HG03378 (cell line): Measurements from ENCODE around the gene OR51F2.
"Not testable (repeated sequence)": the region's sequence is repeated elsewhere in the genome, so short reads cannot be mapped to it uniquely, and the experiment has no call there.

Experiments
- ATAC-seq: cut with Tn5 transposase; IDR thresholded peaks from one replicate; pipeline ENCODE4 v1.9.1; 2021; ENCODE audit warnings: mild to moderate bottlenecking, moderate library complexity; ENCODE audit not compliant: unreplicated experiment

OR51F2 gene

GRCh38 chr11:4821021-4821420 lies at the start of gene OR51F2:
Gene OR51F2, plus strand, starts transcription at chr11:4821321. Its CDS starts 101 bp downstream, at chr11:4821422.
- ATAC-seq, result no peak

- no peak for ATAC-seq
Measured at GRCh38 chr11:4782454-4782853, 38.7 kb upstream of the OR51F2 start.

- ATAC-seq, result no peak
Measured at GRCh38 chr11:4797206-4797605, 23.9 kb upstream of the OR51F2 start.

GRCh38 chr11:4798427-4799183 lies 22.5 kb upstream of the OR51F2 start:
- no peak for ATAC-seq

- not testable (repeated sequence) for ATAC-seq
Measured at GRCh38 chr11:4801316-4801715, 19.8 kb upstream of the OR51F2 start.

GRCh38 chr11:4804280-4804679 lies 16.8 kb upstream of the OR51F2 start, which contains the start of gene OR52R1:
Gene OR52R1, minus strand, starts transcription at chr11:4804380. Its CDS starts 0 bp downstream, at chr11:4804380.
- ATAC-seq, result no peak

- ATAC-seq, result no peak
Measured at GRCh38 chr11:4808476-4808875, 12.6 kb upstream of the OR51F2 start.

- ATAC-seq, result no peak
Measured at GRCh38 chr11:4809246-4809645, 11.9 kb upstream of the OR51F2 start.

- ATAC-seq, result no peak
Measured at GRCh38 chr11:4825132-4825531, 4.0 kb downstream of the OR51F2 start.

GRCh38 chr11:4826425-4826824 lies 5.3 kb downstream of the OR51F2 start:
- no peak for ATAC-seq

GRCh38 chr11:4830346-4830745 lies 9.2 kb downstream of the OR51F2 start:
- no peak for ATAC-seq

- ATAC-seq, result no peak
Measured at GRCh38 chr11:4830909-4831308, 9.8 kb downstream of the OR51F2 start.

GRCh38 chr11:4839851-4840549 lies 18.9 kb downstream of the OR51F2 start:
- ATAC-seq, result no peak

GRCh38 chr11:4848908-4849532 lies 27.9 kb downstream of the OR51F2 start, which contains the start of gene OR51S1:
Gene OR51S1, minus strand, starts transcription at chr11:4849208. Its CDS starts 0 bp downstream, at chr11:4849208.
- no peak for ATAC-seq

GRCh38 chr11:4851033-4851432 lies 29.9 kb downstream of the OR51F2 start:
- ATAC-seq, result no peak

GRCh38 chr11:4854286-4854685 lies 33.2 kb downstream of the OR51F2 start:
- not testable (repeated sequence) for ATAC-seq

- ATAC-seq, result no peak
Measured at GRCh38 chr11:4862447-4863236, 41.5 kb downstream of the OR51F2 start.

GRCh38 chr11:4863876-4864275 lies 42.8 kb downstream of the OR51F2 start:
- no peak for ATAC-seq

GRCh38 chr11:4865855-4866254 lies 44.7 kb downstream of the OR51F2 start:
- ATAC-seq, result no peak
